K562 (cell line): ENCODE measurements around the gene RUVBL2. TPM values are rescaled to one million over a fixed set of nuclear protein-coding genes. Genes with fewer than 3 reads are reported as not detected.

ENCODE experiments used
- CCNT2 ChIP-seq: IDR thresholded peaks from 2 replicates; pipeline ENCODE4 v1.6.1; 2011; ENCODE audit warnings: borderline replicate concordance, low read depth, mild to moderate bottlenecking, moderate library complexity, mixed read lengths, low read length; ENCODE audit not compliant: insufficient read length; ENCODE audit errors: extremely low read depth
- ESRRB ChIP-seq: fragments of 250-450 bp; sonication (Bioruptor Pico); IDR thresholded peaks from 2 replicates; pipeline ENCODE4 v1.5.0; 2020; ENCODE audit warnings: mild to moderate bottlenecking, moderate library complexity, borderline replicate concordance
- ETV5 ChIP-seq: sonication (generic); formaldehyde crosslinking; IDR thresholded peaks from 2 replicates; pipeline ENCODE4 v1.4.0; 2020; ENCODE audit warnings: low read depth, mild to moderate bottlenecking, missing genetic modification reagents
- EZH2 ChIP-seq: IDR thresholded peaks from 2 replicates; pipeline ENCODE4 v1.6.1; 2012; ENCODE audit warnings: low read depth, mild to moderate bottlenecking, inconsistent platforms, low read length, borderline replicate concordance
- FOXK2 ChIP-seq, 2 experiments: fragments of 450-650 bp; IDR thresholded peaks in 1 of 2; conservative IDR thresholded peaks in 1 of 2; 2 replicates each; pipeline ENCODE4 v1.6.1; 2016; ENCODE audit warnings: low read depth in 2 of 2, mild to moderate bottlenecking in 1 of 2
- HNRNPK ChIP-seq: fragments of 200-400 bp; formaldehyde crosslinking; IDR thresholded peaks from one replicate; pipeline ENCODE4 v1.6.1; 2018; ENCODE audit warnings: mild to moderate bottlenecking, low read depth, low read length; ENCODE audit not compliant: poor library complexity, severe bottlenecking
- JUND ChIP-seq, 2 experiments: IDR thresholded peaks; 2 replicates in 1 of 2; 3 replicates in 1 of 2; pipeline ENCODE4 v1.6.1; 2011; ENCODE audit warnings: borderline replicate concordance in 2 of 2, low read depth in 2 of 2, low read length in 2 of 2, improper control_type of control experiment in 1 of 2, missing biosample characterization in 1 of 2, missing genetic modification characterization in 1 of 2, missing genetic modification reagents in 1 of 2
- KDM5B ChIP-seq: fragments of 200-600 bp; sonication (generic); IDR thresholded peaks from 2 replicates; pipeline ENCODE4 v1.6.1; 2012; ENCODE audit warnings: low read depth, mild to moderate bottlenecking, moderate library complexity, low read length, control low read depth, inconsistent platforms; ENCODE audit not compliant: insufficient replicate concordance
- LEF1 ChIP-seq: fragments of 450-650 bp; IDR thresholded peaks from 2 replicates; pipeline ENCODE4 v1.6.1; 2016; ENCODE audit warnings: mild to moderate bottlenecking
- MTF1 ChIP-seq: fragments of 250-450 bp; sonication (Bioruptor Pico); IDR thresholded peaks from 2 replicates; pipeline ENCODE4 v1.9.0; 2021; ENCODE audit warnings: moderate library complexity, mild to moderate bottlenecking, inconsistent platforms, borderline replicate concordance
- PCBP2 ChIP-seq: fragments of 200-400 bp; formaldehyde crosslinking; IDR thresholded peaks from 2 replicates; pipeline ENCODE4 v1.6.1; 2018; ENCODE audit warnings: low read length, low read depth, mild to moderate bottlenecking, moderate library complexity; ENCODE audit not compliant: poor library complexity, severe bottlenecking
- PHF21A ChIP-seq: fragments of 450-650 bp; IDR thresholded peaks from 2 replicates; pipeline ENCODE4 v1.6.1; 2017; ENCODE audit warnings: low read depth, borderline replicate concordance
- PHF8 ChIP-seq: fragments of 200-600 bp; sonication (generic); IDR thresholded peaks from 2 replicates; pipeline ENCODE4 v1.6.1; 2012; ENCODE audit warnings: mixed run types, mild to moderate bottlenecking, inconsistent platforms, low read length, moderate library complexity, borderline replicate concordance
- RBM14 ChIP-seq: fragments of 200-400 bp; formaldehyde crosslinking; IDR thresholded peaks from 2 replicates; pipeline ENCODE4 v1.6.1; 2018; ENCODE audit warnings: low read depth, mild to moderate bottlenecking, low read length, moderate library complexity, borderline replicate concordance; ENCODE audit not compliant: insufficient read depth
- TEAD4 ChIP-seq, 2 experiments: sonication (generic) in 1 of 2; formaldehyde crosslinking in 1 of 2; IDR thresholded peaks; 2 replicates each; pipeline versions ENCODE4 v1.6.1 to v1.8.0; 2012 to 2022; ENCODE audit warnings: borderline replicate concordance in 1 of 2, inconsistent platforms in 1 of 2, low read length in 1 of 2, mild to moderate bottlenecking in 1 of 2, missing genetic modification reagents in 1 of 2
- TOE1 ChIP-seq, 2 experiments: fragments of 450-650 bp in 1 of 2; sonication (generic) in 1 of 2; formaldehyde crosslinking in 1 of 2; IDR thresholded peaks; 2 replicates each; pipeline versions ENCODE4 v1.7.1 to v1.8.0; 2016 to 2022; ENCODE audit warnings: borderline replicate concordance in 2 of 2, mild to moderate bottlenecking in 2 of 2, antibody characterized with exemption in 1 of 2, inconsistent platforms in 1 of 2, low read depth in 1 of 2, missing genetic modification reagents in 1 of 2, moderate library complexity in 1 of 2
- ZBTB1 ChIP-seq: sonication (generic); formaldehyde crosslinking; IDR thresholded peaks from 2 replicates; pipeline ENCODE4 v1.8.1; 2023; ENCODE audit warnings: missing genetic modification reagents, low read depth, mild to moderate bottlenecking, borderline replicate concordance
- ZNF778 ChIP-seq: fragments of 450-650 bp; formaldehyde crosslinking; IDR thresholded peaks from 2 replicates; pipeline ENCODE4 v1.4.0; 2020; ENCODE audit warnings: mild to moderate bottlenecking, moderate library complexity
- polyA plus RNA-seq, 8 experiments: library from polyadenylated mRNA; depleted of rRNA in 4 of 8; stranded (reverse) in 5 of 8; unstranded in 3 of 8; fragments of >200 nt; fragmentation: Nextera tagmentation in 2 of 8; fragmentation: Illumina TruSeq in 1 of 8; extraction: Ambion mirVana in 2 of 8; extraction: Trizol in 1 of 8; gene quantifications; 2 replicates each; pipeline versions ENCODE4 v1.2.1 to v1.2.3, GENCODE V29; 2011 to 2014; ENCODE audit warnings: inconsistent platforms in 1 of 8, missing spikeins in 1 of 8
- total RNA-seq, 7 experiments: library from RNA; depleted of rRNA in 6 of 7; stranded (reverse); fragments of >200 nt in 6 of 7; fragmentation: Illumina TruSeq in 2 of 7; extraction: Trizol in 2 of 7; gene quantifications; 2 replicates each; pipeline versions ENCODE4 v1.2.1 to v1.2.3, GENCODE V29; 2011 to 2021; ENCODE audit warnings: low replicate concordance in 1 of 7
- TF ChIP-seq, protein P1 (sequence below): sonication (generic); formaldehyde crosslinking; IDR thresholded peaks from 2 replicates; pipeline ENCODE4 v1.8.1; 2023; ENCODE audit warnings: mild to moderate bottlenecking, missing genetic modification reagents
- TF ChIP-seq, protein P2 (sequence below), 2 experiments: fragments of 200-800 bp in 1 of 2; sonication (Bioruptor generic) in 1 of 2; sonication (generic) in 1 of 2; formaldehyde crosslinking in 1 of 2; IDR thresholded peaks in 1 of 2; conservative IDR thresholded peaks in 1 of 2; 2 replicates each; pipeline versions ENCODE4 v1.5.0 to v1.6.1; 2016 to 2020; ENCODE audit warnings: missing compliant biosample characterization in 1 of 2, missing genetic modification characterization in 1 of 2, missing genetic modification reagents in 1 of 2

Gene RUVBL2
- total and polyA plus RNA-seq, 9 of the 15 experiments (the other 6 are each of a cell fraction or from before 2014, with no cell fraction given) = 71.4 to 453 (median 237) TPM

DNA sequence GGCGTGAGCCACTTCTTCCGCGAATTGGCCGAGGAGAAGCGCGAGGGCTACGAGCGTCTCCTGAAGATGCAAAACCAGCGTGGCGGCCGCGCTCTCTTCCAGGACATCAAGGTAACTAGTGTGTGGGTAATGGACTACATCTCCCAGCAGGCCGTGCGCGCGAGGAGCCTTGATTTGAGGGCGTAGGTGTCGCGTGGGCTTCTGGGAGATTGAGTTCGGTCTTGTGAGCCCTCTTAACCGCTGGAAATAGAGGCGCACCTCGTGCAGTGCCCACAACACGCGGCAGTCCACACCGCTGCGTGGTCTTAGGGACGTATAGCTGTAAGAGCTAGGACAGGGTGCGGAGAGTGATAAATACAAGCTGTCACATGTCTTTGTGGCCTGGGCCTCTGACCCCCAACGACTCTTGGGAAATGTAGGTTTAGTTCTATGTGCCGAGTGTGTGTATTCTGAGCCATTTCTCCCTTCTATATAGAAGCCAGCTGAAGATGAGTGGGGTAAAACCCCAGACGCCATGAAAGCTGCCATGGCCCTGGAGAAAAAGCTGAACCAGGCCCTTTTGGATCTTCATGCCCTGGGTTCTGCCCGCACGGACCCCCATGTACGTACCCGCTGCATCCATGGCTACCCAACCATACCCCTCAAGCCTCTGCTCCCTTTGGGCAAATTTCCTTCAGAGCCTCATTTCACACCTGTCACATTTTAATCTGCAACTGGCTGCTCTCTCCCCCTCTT is 27.7 kb upstream of the RUVBL2 start (continued):
- peak; percentile 5 to 13; a peak in 2 of 4 replicates for TF ChIP-seq FOXK2 (conservative IDR thresholded peaks at IDR 0.05 in 1 of 2, IDR thresholded peaks at IDR 0.05 in 1 of 2; ENCODE audit: low read depth in 2 of 2)
- no peak for TF ChIP-seq LEF1
- TF ChIP-seq KDM5B = peak; percentile 43
- TF ChIP-seq JUND (IDR thresholded peaks at IDR 0.05; ENCODE audit: borderline replicate concordance, low read depth, low read length) = no peak
- TF ChIP-seq JUND (tag; IDR thresholded peaks at IDR 0.05; ENCODE audit: borderline replicate concordance, low read depth, low read length) = no peak
- TF ChIP-seq PHF21A = no peak
- no peak for TF ChIP-seq ESRRB
- TF ChIP-seq, protein P1, sequence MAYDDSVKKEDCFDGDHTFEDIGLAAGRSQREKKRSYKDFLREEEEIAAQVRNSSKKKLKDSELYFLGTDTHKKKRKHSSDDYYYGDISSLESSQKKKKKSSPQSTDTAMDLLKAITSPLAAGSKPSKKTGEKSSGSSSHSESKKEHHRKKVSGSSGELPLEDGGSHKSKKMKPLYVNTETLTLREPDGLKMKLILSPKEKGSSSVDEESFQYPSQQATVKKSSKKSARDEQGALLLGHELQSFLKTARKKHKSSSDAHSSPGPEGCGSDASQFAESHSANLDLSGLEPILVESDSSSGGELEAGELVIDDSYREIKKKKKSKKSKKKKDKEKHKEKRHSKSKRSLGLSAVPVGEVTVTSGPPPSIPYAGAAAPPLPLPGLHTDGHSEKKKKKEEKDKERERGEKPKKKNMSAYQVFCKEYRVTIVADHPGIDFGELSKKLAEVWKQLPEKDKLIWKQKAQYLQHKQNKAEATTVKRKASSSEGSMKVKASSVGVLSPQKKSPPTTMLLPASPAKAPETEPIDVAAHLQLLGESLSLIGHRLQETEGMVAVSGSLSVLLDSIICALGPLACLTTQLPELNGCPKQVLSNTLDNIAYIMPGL (CRISPR knock-in tag) = no peak; the same call in 1 of the 2 replicates
- 0 out of 2 replicates have a peak, but pooled peaks have one; percentile 25 for TF ChIP-seq ETV5
- TF ChIP-seq RBM14 = no peak
- TF ChIP-seq PHF8 = peak; percentile 38; the same call in 1 of the 2 replicates
- no peak for TF ChIP-seq EZH2
- TF ChIP-seq, protein P2, sequence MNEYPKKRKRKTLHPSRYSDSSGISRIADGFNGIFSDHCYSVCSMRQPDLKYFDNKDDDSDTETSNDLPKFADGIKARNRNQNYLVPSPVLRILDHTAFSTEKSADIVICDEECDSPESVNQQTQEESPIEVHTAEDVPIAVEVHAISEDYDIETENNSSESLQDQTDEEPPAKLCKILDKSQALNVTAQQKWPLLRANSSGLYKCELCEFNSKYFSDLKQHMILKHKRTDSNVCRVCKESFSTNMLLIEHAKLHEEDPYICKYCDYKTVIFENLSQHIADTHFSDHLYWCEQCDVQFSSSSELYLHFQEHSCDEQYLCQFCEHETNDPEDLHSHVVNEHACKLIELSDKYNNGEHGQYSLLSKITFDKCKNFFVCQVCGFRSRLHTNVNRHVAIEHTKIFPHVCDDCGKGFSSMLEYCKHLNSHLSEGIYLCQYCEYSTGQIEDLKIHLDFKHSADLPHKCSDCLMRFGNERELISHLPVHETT (CRISPR knock-in tag; conservative IDR thresholded peaks at IDR 0.05 in 1 of 2, IDR thresholded peaks at IDR 0.05 in 1 of 2) = no peak; a peak in 1 of 4 replicates
- TF ChIP-seq PCBP2 = no peak
- TF ChIP-seq TEAD4 (IDR thresholded peaks at IDR 0.05; ENCODE audit: low read length) = peak; percentile 9; the same call in 1 of the 2 replicates
- no peak for TF ChIP-seq TEAD4 (CRISPR knock-in tag; IDR thresholded peaks at IDR 0.05; ENCODE audit: borderline replicate concordance)
- no peak for TF ChIP-seq HNRNPK
- no peak for TF ChIP-seq TOE1 (IDR thresholded peaks at IDR 0.05; ENCODE audit: borderline replicate concordance)
- TF ChIP-seq TOE1 (CRISPR knock-in tag; IDR thresholded peaks at IDR 0.05; ENCODE audit: borderline replicate concordance, low read depth) = no peak
- TF ChIP-seq CCNT2 = peak; percentile 18
- TF ChIP-seq ZNF778 (CRISPR knock-in tag) = no peak
- TF ChIP-seq MTF1 (CRISPR knock-in tag) = no peak
- TF ChIP-seq ZBTB1 (CRISPR knock-in tag) = no peak
